Measurements from ENCODE around the gene HEXD.

DNA sequence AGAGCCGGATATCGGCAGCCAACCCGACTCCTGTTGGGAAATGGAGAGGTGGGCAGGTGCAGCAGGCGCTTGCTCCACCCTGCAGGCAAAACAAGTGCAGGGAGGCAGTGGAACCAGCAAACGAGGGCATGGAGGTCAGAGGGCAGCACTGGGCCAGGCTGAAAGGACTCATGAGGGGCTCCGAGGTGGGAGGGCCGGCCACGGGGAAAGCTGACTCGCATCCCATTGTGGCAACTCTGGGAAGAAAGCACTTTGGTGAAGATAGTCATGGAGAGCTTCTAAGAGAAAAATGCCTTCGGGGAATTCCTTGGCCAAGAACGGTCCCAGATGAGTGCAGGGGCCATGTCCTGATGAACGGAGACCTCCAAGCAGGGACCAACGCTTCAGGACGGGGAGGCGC, 28.0 kb downstream of the HEXD start:
- TF ChIP-seq, protein P1, sequence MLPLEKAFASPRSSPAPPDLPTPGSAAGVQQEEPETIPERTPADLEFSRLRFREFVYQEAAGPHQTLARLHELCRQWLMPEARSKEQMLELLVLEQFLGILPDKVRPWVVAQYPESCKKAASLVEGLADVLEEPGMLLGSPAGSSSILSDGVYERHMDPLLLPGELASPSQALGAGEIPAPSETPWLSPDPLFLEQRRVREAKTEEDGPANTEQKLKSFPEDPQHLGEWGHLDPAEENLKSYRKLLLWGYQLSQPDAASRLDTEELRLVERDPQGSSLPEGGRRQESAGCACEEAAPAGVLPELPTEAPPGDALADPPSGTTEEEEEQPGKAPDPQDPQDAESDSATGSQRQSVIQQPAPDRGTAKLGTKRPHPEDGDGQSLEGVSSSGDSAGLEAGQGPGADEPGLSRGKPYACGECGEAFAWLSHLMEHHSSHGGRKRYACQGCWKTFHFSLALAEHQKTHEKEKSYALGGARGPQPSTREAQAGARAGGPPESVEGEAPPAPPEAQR (tag by site-specific recombination; IDR thresholded peaks at IDR 0.05): no peak
- no peak for TF ChIP-seq ZNF416 (tag by site-specific recombination; IDR thresholded peaks at IDR 0.05)
